HL-60 (cell line): ENCODE measurements around the gene MTHFD2.

ENCODE experiments used
- GABPA ChIP-seq: IDR thresholded peaks from 2 replicates; pipeline ENCODE4 v1.6.1; 2012; ENCODE audit warnings: low read depth
- POLR2AphosphoS5 ChIP-seq: IDR thresholded peaks from 2 replicates; pipeline ENCODE4 v1.6.1; 2012; ENCODE audit warnings: low read depth
- TF ChIP-seq, protein P1 (sequence below): IDR thresholded peaks from one replicate; pipeline ENCODE4 v1.5.1; 2011; ENCODE audit warnings: low read length, control low read depth, inconsistent platforms; ENCODE audit not compliant: insufficient read depth

DNA sequence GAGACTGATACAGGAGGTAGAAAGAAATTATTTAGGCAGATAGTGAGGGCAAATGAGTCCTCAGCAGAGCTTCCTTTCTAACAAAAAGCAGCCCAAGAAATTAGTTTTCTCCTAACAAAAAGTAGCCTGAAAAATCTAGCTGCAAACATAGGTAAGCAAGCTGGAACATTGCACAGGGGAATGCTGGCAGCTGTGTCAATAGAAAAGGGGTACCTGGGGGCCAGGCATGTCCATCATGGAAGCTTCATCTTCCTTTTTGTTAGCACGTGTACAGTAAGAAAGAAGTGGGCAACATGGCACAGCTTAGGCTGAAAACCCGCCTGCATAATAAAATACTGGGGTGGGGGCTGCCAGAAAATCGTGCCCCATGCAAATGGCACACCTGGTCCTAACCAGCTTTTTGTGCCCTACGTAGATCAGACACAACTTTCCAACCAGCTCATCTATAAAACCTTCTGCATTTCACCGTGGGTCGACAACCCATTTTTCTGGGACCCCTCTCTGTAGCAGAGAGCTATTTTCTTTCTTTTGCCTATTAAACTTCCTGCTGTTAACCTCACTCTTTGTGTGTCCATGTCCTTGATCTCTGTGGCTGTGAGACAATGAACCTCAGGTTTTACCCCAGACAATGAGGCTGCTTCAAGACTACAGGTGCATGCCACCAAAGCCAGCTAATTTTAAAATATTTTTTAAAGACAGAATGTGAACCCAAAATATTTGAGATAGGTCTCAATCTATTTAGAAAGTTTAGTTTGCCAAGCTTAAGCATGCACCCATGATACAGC, 6.6 kb upstream of the MTHFD2 start:
- TF ChIP-seq POLR2AphosphoS5 (no peak), GABPA (no peak)
- TF ChIP-seq, protein P1, sequence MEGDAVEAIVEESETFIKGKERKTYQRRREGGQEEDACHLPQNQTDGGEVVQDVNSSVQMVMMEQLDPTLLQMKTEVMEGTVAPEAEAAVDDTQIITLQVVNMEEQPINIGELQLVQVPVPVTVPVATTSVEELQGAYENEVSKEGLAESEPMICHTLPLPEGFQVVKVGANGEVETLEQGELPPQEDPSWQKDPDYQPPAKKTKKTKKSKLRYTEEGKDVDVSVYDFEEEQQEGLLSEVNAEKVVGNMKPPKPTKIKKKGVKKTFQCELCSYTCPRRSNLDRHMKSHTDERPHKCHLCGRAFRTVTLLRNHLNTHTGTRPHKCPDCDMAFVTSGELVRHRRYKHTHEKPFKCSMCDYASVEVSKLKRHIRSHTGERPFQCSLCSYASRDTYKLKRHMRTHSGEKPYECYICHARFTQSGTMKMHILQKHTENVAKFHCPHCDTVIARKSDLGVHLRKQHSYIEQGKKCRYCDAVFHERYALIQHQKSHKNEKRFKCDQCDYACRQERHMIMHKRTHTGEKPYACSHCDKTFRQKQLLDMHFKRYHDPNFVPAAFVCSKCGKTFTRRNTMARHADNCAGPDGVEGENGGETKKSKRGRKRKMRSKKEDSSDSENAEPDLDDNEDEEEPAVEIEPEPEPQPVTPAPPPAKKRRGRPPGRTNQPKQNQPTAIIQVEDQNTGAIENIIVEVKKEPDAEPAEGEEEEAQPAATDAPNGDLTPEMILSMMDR = no peak
